DND-41 (cell line): ENCODE data around the gene DPPA3.

Source experiments
- ATAC-seq: fragments of 200-7000 bp; cut with Tn5 transposase; 3 replicates; pipeline ENCODE4 v1.9.1; 2021; ENCODE audit warnings: low read depth; ENCODE audit not compliant: insufficient read depth
- DNase-seq: peaks from one replicate; pipeline ENCODE4 v3.0.0-alpha.2; 2020
- H2AFZ ChIP-seq: 2 replicates; pipeline ENCODE4 v1.6.0; 2012; ENCODE audit warnings: low read depth, low read length
- H3K27ac ChIP-seq: 2 replicates; pipeline ENCODE4 v1.5.1; 2012; ENCODE audit warnings: low read length, inconsistent platforms
- H3K27me3 ChIP-seq: fragments of 200-600 bp; sonication (generic); 2 replicates; pipeline ENCODE4 v1.6.0; 2012; ENCODE audit warnings: low read length, mild to moderate bottlenecking, inconsistent platforms; ENCODE audit not compliant: insufficient read depth, poor library complexity
- H3K36me3 ChIP-seq: 2 replicates; pipeline ENCODE4 v1.5.1; 2012; ENCODE audit warnings: low read length, inconsistent platforms; ENCODE audit not compliant: insufficient read depth
- H3K4me1 ChIP-seq: 2 replicates; pipeline ENCODE4 v1.5.1; 2012; ENCODE audit warnings: mild to moderate bottlenecking, low read length; ENCODE audit not compliant: insufficient read depth
- H3K4me2 ChIP-seq: 2 replicates; pipeline ENCODE4 v1.6.0; 2012; ENCODE audit warnings: mild to moderate bottlenecking, moderate library complexity, low read length, inconsistent platforms; ENCODE audit not compliant: insufficient read depth
- H3K4me3 ChIP-seq, 2 experiments: fragments of 200-600 bp in 1 of 2; shearing (Covaris generic) in 1 of 2; 2 replicates each; pipeline ENCODE4 v1.5.1; 2012 to 2016; ENCODE audit warnings: inconsistent platforms in 2 of 2, low read length in 2 of 2, mild to moderate bottlenecking in 2 of 2, low read depth in 1 of 2, moderate library complexity in 1 of 2
- H3K79me2 ChIP-seq: 2 replicates; pipeline ENCODE4 v1.6.0; 2012; ENCODE audit warnings: low read length, inconsistent platforms; ENCODE audit not compliant: insufficient read depth
- H3K9ac ChIP-seq: 2 replicates; pipeline ENCODE4 v1.6.0; 2012; ENCODE audit warnings: low read depth, mild to moderate bottlenecking, inconsistent platforms, low read length, moderate library complexity
- H3K9me3 ChIP-seq: 2 replicates; pipeline ENCODE4 v1.5.1; 2012; ENCODE audit warnings: low read length, moderate library complexity, mild to moderate bottlenecking, inconsistent platforms; ENCODE audit not compliant: insufficient read depth, severe bottlenecking
- H4K20me1 ChIP-seq: 2 replicates; pipeline ENCODE4 v1.6.0; 2012; ENCODE audit warnings: low read length; ENCODE audit not compliant: insufficient read depth
- CTCF ChIP-seq: IDR thresholded peaks from 2 replicates; pipeline ENCODE4 v1.5.1; 2012; ENCODE audit warnings: borderline replicate concordance, low read length, moderate library complexity, mild to moderate bottlenecking; ENCODE audit not compliant: poor library complexity, severe bottlenecking; ENCODE audit errors: extremely low read depth
- EZH2 ChIP-seq: IDR thresholded peaks from 3 replicates; pipeline ENCODE4 v1.6.1; 2012; ENCODE audit warnings: borderline replicate concordance, low read depth, mild to moderate bottlenecking, moderate library complexity, low read length, inconsistent platforms; ENCODE audit not compliant: severe bottlenecking

DPPA3 gene

DNA sequence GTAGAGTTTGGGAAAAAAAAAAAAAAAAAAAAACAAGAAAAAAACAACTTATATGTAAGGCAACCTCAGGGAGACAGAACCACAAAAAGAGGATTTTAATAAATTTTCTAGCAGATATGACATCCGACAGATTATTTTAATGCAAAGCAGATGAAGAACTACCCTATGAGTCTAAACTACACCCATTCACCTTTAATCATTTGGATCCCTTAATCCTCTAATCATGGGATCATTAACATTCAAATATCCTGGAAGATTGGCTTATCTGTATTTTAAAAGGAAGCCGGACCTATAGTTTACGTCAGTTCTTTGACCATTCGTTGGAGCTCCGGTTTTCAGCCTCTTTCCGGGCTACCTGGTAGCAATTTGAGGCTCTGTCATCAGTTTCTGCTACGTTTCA lies at the start of gene DPPA3:
Gene DPPA3 (plus strand): TSS at position 301 of the 400 bp plus-strand sequence. CDS start 138 bp downstream, outside the sequence.
- Histone ChIP-seq H3K4me3 (no peak within 1 kb of the TSS), H3K36me3 (no peaks in the 10 kb centered on the region), H4K20me1 (no peaks in the 10 kb centered on the region), H3K4me1 (no peaks in the 10 kb centered on the region), H2AFZ (no peak within 1 kb of the TSS), H3K27me3 (no peaks in the 10 kb centered on the region), H3K9ac (no peak within 1 kb of the TSS), H3K9me3 (no peaks in the 10 kb centered on the region), H3K79me2 (no peaks in the 10 kb centered on the region), H3K27ac (no peak within 1 kb of the TSS), H3K4me2 (no peak within 1 kb of the TSS)
- TF ChIP-seq CTCF (no peak), EZH2 (no peak)
- DNase-seq (no peak), ATAC-seq (no peak)

DNA sequence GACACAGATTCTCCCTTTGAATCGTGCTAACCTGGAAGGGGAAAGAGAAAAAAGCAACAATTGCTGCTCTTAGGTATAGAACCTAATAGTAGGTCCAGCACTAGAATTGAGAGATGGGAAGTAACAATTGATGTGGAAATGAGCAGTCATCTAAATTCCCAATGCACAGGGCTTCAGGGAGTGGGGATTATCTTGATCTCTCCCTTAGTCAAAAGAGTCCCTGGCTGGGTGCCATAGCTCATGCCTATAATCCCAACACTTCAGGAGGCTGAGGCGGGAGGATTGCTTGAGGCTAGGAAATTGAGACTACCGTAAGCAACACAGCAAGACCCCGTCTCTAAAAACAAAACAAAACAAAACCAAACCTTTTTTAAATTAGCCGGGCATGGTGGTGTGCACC lies 49.5 kb upstream of the DPPA3 start:
- no peaks in the 10 kb centered on the region for H3K4me1 ChIP-seq
- no peaks in the 10 kb centered on the region for H4K20me1 ChIP-seq
- no peak overlapping the region for H3K27ac ChIP-seq
- no peaks in the 10 kb centered on the region for H3K9me3 ChIP-seq
- no peak overlapping the region for H2AFZ ChIP-seq
- H3K79me2 ChIP-seq, result no peaks in the 10 kb centered on the region
- peaks cover 6% of the 10 kb centered on the region for H3K27me3 ChIP-seq
- no peaks in the 10 kb centered on the region for H3K36me3 ChIP-seq
- H3K9ac ChIP-seq, result no peak overlapping the region
- TF ChIP-seq CTCF (no peak), EZH2 (no peak)
- DNase-seq (no peak), ATAC-seq (no peak)
- H3K4me2 ChIP-seq, result no peak overlapping the region
- H3K4me3 ChIP-seq, result no peak overlapping the region

GRCh38 chr12:7666595-7666994 lies 44.6 kb upstream of the DPPA3 start:
- DNase-seq, result no peak
- H3K79me2 ChIP-seq, result no peaks in the 10 kb centered on the region
- TF ChIP-seq CTCF, result no peak
- H3K4me3 ChIP-seq, result no peak overlapping the region
- no peaks in the 10 kb centered on the region for H3K36me3 ChIP-seq
- H3K9ac ChIP-seq, result no peak overlapping the region
- H4K20me1 ChIP-seq, result no peaks in the 10 kb centered on the region
- no peak for ATAC-seq
- no peak overlapping the region for H3K4me2 ChIP-seq
- peaks cover 9% of the 10 kb centered on the region for H3K27me3 ChIP-seq
- H3K27ac ChIP-seq, result no peak overlapping the region
- no peaks in the 10 kb centered on the region for H3K9me3 ChIP-seq
- H2AFZ ChIP-seq, result no peak overlapping the region
- no peaks in the 10 kb centered on the region for H3K4me1 ChIP-seq

GRCh38 chr12:7667125-7667524 lies 44.1 kb upstream of the DPPA3 start:
- Histone ChIP-seq H3K9me3 (no peaks in the 10 kb centered on the region), H3K36me3 (no peaks in the 10 kb centered on the region), H3K27ac (no peak overlapping the region), H3K4me3 (no peak overlapping the region), H3K9ac (no peak overlapping the region), H3K4me2 (no peak overlapping the region), H3K4me1 (no peaks in the 10 kb centered on the region), H4K20me1 (no peaks in the 10 kb centered on the region), H2AFZ (no peak overlapping the region), H3K79me2 (no peaks in the 10 kb centered on the region), H3K27me3 (peaks cover 9% of the 10 kb centered on the region)
- DNase-seq, result no peak
- peak; percentile 44 for TF ChIP-seq CTCF
- no peak for TF ChIP-seq EZH2
- no peak for ATAC-seq
